H9 (cell line): ENCODE measurements around the gene DUSP10. TPM values are rescaled to one million over a fixed set of nuclear protein-coding genes. Genes with fewer than 3 reads are reported as not detected.

ENCODE experiments used
- DNase-seq: peaks from one replicate; pipeline ENCODE4 v3.0.0-alpha.2; 2017
- H2AFZ ChIP-seq: one replicate; pipeline ENCODE4 v1.6.1; 2013; ENCODE audit warnings: mild to moderate bottlenecking, low read length, control low read depth, moderate library complexity
- H2AK5ac ChIP-seq: 2 replicates; pipeline ENCODE4 v1.6.1; 2013; ENCODE audit warnings: low read length, control low read depth, mixed read lengths; ENCODE audit not compliant: insufficient read length
- H2BK120ac ChIP-seq: one replicate; pipeline ENCODE4 v1.6.1; 2013; ENCODE audit warnings: low read depth, mild to moderate bottlenecking, low read length, control low read depth, inconsistent platforms; ENCODE audit not compliant: poor library complexity, severe bottlenecking
- H2BK12ac ChIP-seq: 2 replicates; pipeline ENCODE4 v1.6.1; 2013; ENCODE audit warnings: low read length, control low read depth, mixed read lengths, low read depth; ENCODE audit not compliant: insufficient read length
- H2BK15ac ChIP-seq: 2 replicates; pipeline ENCODE4 v1.6.1; 2013; ENCODE audit warnings: low read depth, low read length, control low read depth
- H2BK20ac ChIP-seq: one replicate; pipeline ENCODE4 v1.6.1; 2013; ENCODE audit warnings: low read depth, mild to moderate bottlenecking, low read length, control low read depth, inconsistent platforms; ENCODE audit not compliant: poor library complexity, severe bottlenecking
- H2BK5ac ChIP-seq: 2 replicates; pipeline ENCODE4 v1.6.1; 2013; ENCODE audit warnings: low read length, control low read depth, mixed read lengths; ENCODE audit not compliant: insufficient read length
- H3K14ac ChIP-seq: 2 replicates; pipeline ENCODE4 v1.6.1; 2013; ENCODE audit warnings: low read length, control low read depth; ENCODE audit not compliant: insufficient read depth
- H3K18ac ChIP-seq: 2 replicates; pipeline ENCODE4 v1.6.1; 2013; ENCODE audit warnings: low read depth, mild to moderate bottlenecking, mixed read lengths, low read length, control low read depth; ENCODE audit not compliant: insufficient read length
- H3K23ac ChIP-seq: 2 replicates; pipeline ENCODE4 v1.6.1; 2013; ENCODE audit warnings: low read length, control low read depth, mixed read lengths, low read depth; ENCODE audit not compliant: insufficient read length
- H3K23me2 ChIP-seq: 2 replicates; pipeline ENCODE4 v1.6.1; 2013; ENCODE audit warnings: low read depth, mild to moderate bottlenecking, mixed read lengths, low read length, control low read depth; ENCODE audit not compliant: insufficient read length, poor library complexity, severe bottlenecking
- H3K27ac ChIP-seq: 2 replicates; pipeline ENCODE4 v1.5.1; 2013; ENCODE audit warnings: low read length, control low read depth, mixed read lengths, low read depth; ENCODE audit not compliant: insufficient read length
- H3K27me3 ChIP-seq: 2 replicates; pipeline ENCODE4 v1.6.1; 2013; ENCODE audit warnings: low read length, control low read depth, inconsistent platforms; ENCODE audit not compliant: insufficient read depth
- H3K4ac ChIP-seq: 2 replicates; pipeline ENCODE4 v1.6.1; 2013; ENCODE audit warnings: low read depth, mild to moderate bottlenecking, control low read depth, inconsistent platforms, low read length, moderate library complexity
- H3K4me1 ChIP-seq: 2 replicates; pipeline ENCODE4 v1.6.1; 2013; ENCODE audit warnings: low read length, control low read depth, inconsistent platforms; ENCODE audit not compliant: insufficient read depth
- H3K4me2 ChIP-seq: 2 replicates; pipeline ENCODE4 v1.6.1; 2013; ENCODE audit warnings: low read length, control low read depth, mixed read lengths; ENCODE audit not compliant: insufficient read length, insufficient read depth
- H3K56ac ChIP-seq: 2 replicates; pipeline ENCODE4 v1.6.1; 2013; ENCODE audit warnings: low read depth, mild to moderate bottlenecking, mixed read lengths, low read length, control low read depth; ENCODE audit not compliant: insufficient read length
- H3K79me1 ChIP-seq: 2 replicates; pipeline ENCODE4 v1.6.1; 2013; ENCODE audit warnings: low read depth, mild to moderate bottlenecking, moderate library complexity, low read length, control low read depth, inconsistent platforms; ENCODE audit not compliant: insufficient read depth, poor library complexity, severe bottlenecking
- H3K79me2 ChIP-seq: 2 replicates; pipeline ENCODE4 v1.6.1; 2013; ENCODE audit warnings: low read length, control low read depth, inconsistent platforms; ENCODE audit not compliant: insufficient read depth
- H3K9ac ChIP-seq: 2 replicates; pipeline ENCODE4 v1.6.1; 2013; ENCODE audit warnings: low read length, control low read depth, mixed read lengths; ENCODE audit not compliant: insufficient read length; ENCODE audit errors: extremely low read depth
- H3K9me3 ChIP-seq: one replicate; pipeline ENCODE4 v1.6.1; 2013; ENCODE audit warnings: low read depth, low read length, inconsistent platforms; ENCODE audit not compliant: control insufficient read depth
- H3T11ph ChIP-seq: one replicate; pipeline ENCODE4 v1.6.1; 2013; ENCODE audit warnings: mild to moderate bottlenecking, low read length, control low read depth, inconsistent platforms
- H4K20me1 ChIP-seq: one replicate; pipeline ENCODE4 v1.6.1; 2013; ENCODE audit not compliant: control insufficient read depth, insufficient read length, insufficient read depth
- H4K5ac ChIP-seq: 2 replicates; pipeline ENCODE4 v1.6.1; 2013; ENCODE audit warnings: low read depth, mild to moderate bottlenecking, mixed read lengths, low read length, control low read depth; ENCODE audit not compliant: insufficient read length
- H4K8ac ChIP-seq: replicated peaks from 2 replicates; pipeline ENCODE4 v1.6.1; 2013; ENCODE audit warnings: low read length, control low read depth, mixed read lengths, low read depth; ENCODE audit not compliant: insufficient read length
- H4K91ac ChIP-seq: 2 replicates; pipeline ENCODE4 v1.6.1; 2013; ENCODE audit warnings: low read depth, mild to moderate bottlenecking, moderate library complexity, mixed read lengths, low read length, control low read depth; ENCODE audit not compliant: insufficient read length
- H3K27ac Mint-ChIP-seq, 3 experiments: 2 replicates in 2 of 3; 3 replicates in 1 of 3; pipeline ENCODE4 v1.8.0; 2020 to 2021; ENCODE audit warnings: mixed read lengths in 3 of 3, mild to moderate bottlenecking in 1 of 3, moderate library complexity in 1 of 3
- H3K27me3 Mint-ChIP-seq: 2 replicates; pipeline ENCODE4 v1.8.0; 2021; ENCODE audit warnings: low read depth, mild to moderate bottlenecking, moderate library complexity, mixed read lengths
- H3K36me3 Mint-ChIP-seq, 3 experiments: 2 replicates in 2 of 3; 3 replicates in 1 of 3; pipeline ENCODE4 v1.8.0; 2020 to 2021; ENCODE audit warnings: low read depth in 3 of 3, mixed read lengths in 3 of 3; ENCODE audit not compliant: insufficient read depth in 1 of 3
- H3K4me1 Mint-ChIP-seq, 2 experiments: 2 replicates each; pipeline ENCODE4 v1.8.0; 2020; ENCODE audit warnings: mixed read lengths in 2 of 2
- H3K4me3 Mint-ChIP-seq, 2 experiments: 2 replicates in 1 of 2; 3 replicates in 1 of 2; pipeline ENCODE4 v1.8.0; 2020 to 2021; ENCODE audit warnings: mild to moderate bottlenecking in 2 of 2, mixed read lengths in 2 of 2, moderate library complexity in 1 of 2
- H3K9me3 Mint-ChIP-seq, 2 experiments: 2 replicates in 1 of 2; 3 replicates in 1 of 2; pipeline ENCODE4 v1.8.0; 2020; ENCODE audit warnings: mild to moderate bottlenecking in 2 of 2, mixed read lengths in 2 of 2, moderate library complexity in 1 of 2
- CTCF ChIP-seq: fragments of 200-600 bp; sonication (generic); conservative IDR thresholded peaks from 3 replicates; pipeline ENCODE4 v1.8.0; 2021; ENCODE audit warnings: antibody characterized with exemption, mild to moderate bottlenecking
- WGBS: extraction: QIAGEN DNeasy Blood & Tissue Kit; methylation state at CpG from one replicate; pipeline ENCODE4 v1.1.7; 2013; ENCODE audit warnings: missing lambda C conversion rate, low lambda C conversion rate, mixed read lengths; ENCODE audit not compliant: insufficient read length; ENCODE audit errors: extremely low coverage; 5-methylcytosine and 5-hydroxymethylcytosine counted together
- total RNA-seq: library from RNA; stranded (reverse); gene quantifications from 2 replicates; pipeline ENCODE4 v1.2.1, GENCODE V29; 2021

DUSP10 gene
- total RNA-seq, 1 experiment from 2014 or later, result 2.0 TPM

GRCh38 chr1:221712198-221712684, 29.6 kb downstream of the DUSP10 start:
- Histone ChIP-seq H3K18ac (no peak overlapping the region), H4K91ac (no peak overlapping the region), H2BK12ac (no peak overlapping the region), H2BK120ac (no peak overlapping the region), H3K23me2 (no peaks in the 10 kb centered on the region), H2BK5ac (no peak overlapping the region), H2BK20ac (no peak overlapping the region), H3K27ac (no peak overlapping the region), H4K5ac (no peak overlapping the region), H3K4ac (no peak overlapping the region), H3K23ac (no peak overlapping the region), H3K27me3 (peaks cover 12% of the 10 kb centered on the region), H2AK5ac (no peak overlapping the region), H3T11ph (no peak overlapping the region), H3K14ac (no peak overlapping the region), H3K79me1 (no peaks in the 10 kb centered on the region), H2BK15ac (no peak overlapping the region), H4K8ac (no peak overlapping the region), H3K4me2 (no peak overlapping the region), H2AFZ (no peak overlapping the region), H3K9me3 (no peaks in the 10 kb centered on the region), H3K79me2 (no peaks in the 10 kb centered on the region), H3K56ac (no peak overlapping the region), H4K20me1 (no peaks in the 10 kb centered on the region), H3K9ac (no peak overlapping the region), H3K4me1 (peaks cover 8% of the 10 kb centered on the region; the same call in 1 of the 2 replicates)
- peaks cover 3 to 9% of the 10 kb centered on the region in 2 experiments; a peak in 2 of 5 replicates for H3K9me3 Mint-ChIP-seq
- H3K4me3 Mint-ChIP-seq, result no peak overlapping the region
- H3K4me1 Mint-ChIP-seq, result peaks cover 49 to 53% of the 10 kb centered on the region in 2 experiments
- no peak for TF ChIP-seq CTCF
- DNase-seq, result no peak
- no CpG with 5 or more reads among the region's 1 CpG for WGBS
- H3K36me3 Mint-ChIP-seq, result peaks cover 0 to 12% (median 7%) of the 10 kb centered on the region in 3 experiments; a peak in 5 of 7 replicates
- H3K27ac Mint-ChIP-seq, result peak overlapping the region in 1 of 3 experiments; percentile 35; a peak in 2 of 7 replicates
- peaks cover 16% of the 10 kb centered on the region for H3K27me3 Mint-ChIP-seq
